ENCODE measurements around the gene DCST2.

- TF ChIP-seq CTCF (conservative IDR thresholded peaks at IDR 0.05; ENCODE audit: low read length) (no peak), EZH2phosphoT487 (IDR thresholded peaks at IDR 0.05; ENCODE audit: borderline replicate concordance) (no peak)
Measured at GRCh38 chr1:155080312-155081228, 47.0 kb upstream of the DCST2 start.
